Mesenchymal stem cell (in vitro differentiated cells and primary cell): ENCODE data around the gene ARMC2.
A peak's percentile ranks its signal among the peaks of the same experiment; 100 is the strongest.

Source experiments
- DNase-seq: peaks from one replicate; pipeline ENCODE4 v3.0.0-alpha.2; 2013
- H2AFZ ChIP-seq: one replicate; pipeline ENCODE4 v1.6.1; 2013; ENCODE audit warnings: low read depth, mild to moderate bottlenecking, control low read depth, inconsistent platforms, low read length, moderate library complexity
- H2AK5ac ChIP-seq: 2 replicates; pipeline ENCODE4 v1.6.1; 2013; ENCODE audit warnings: low read length, moderate library complexity, mild to moderate bottlenecking, inconsistent platforms; ENCODE audit not compliant: severe bottlenecking
- H2BK120ac ChIP-seq: one replicate; pipeline ENCODE4 v1.6.1; 2013; ENCODE audit warnings: low read depth, mild to moderate bottlenecking, inconsistent platforms, low read length, moderate library complexity
- H2BK12ac ChIP-seq, 2 experiments: one replicate each; pipeline ENCODE4 v1.6.1; 2013; ENCODE audit warnings: inconsistent platforms in 2 of 2, low read length in 2 of 2, mild to moderate bottlenecking in 2 of 2, moderate library complexity in 2 of 2, control low read depth in 1 of 2
- H2BK15ac ChIP-seq: one replicate; pipeline ENCODE4 v1.6.1; 2013; ENCODE audit warnings: mild to moderate bottlenecking, low read depth, inconsistent platforms; ENCODE audit not compliant: poor library complexity, severe bottlenecking
- H2BK5ac ChIP-seq: 2 replicates; pipeline ENCODE4 v1.6.1; 2013; ENCODE audit warnings: low read depth, mild to moderate bottlenecking, low read length, control low read depth, inconsistent platforms; ENCODE audit not compliant: poor library complexity, severe bottlenecking
- H3K14ac ChIP-seq, 2 experiments: one replicate each; pipeline ENCODE4 v1.6.1; 2013; ENCODE audit warnings: inconsistent platforms in 2 of 2, low read length in 2 of 2, control low read depth in 1 of 2, mild to moderate bottlenecking in 1 of 2, moderate library complexity in 1 of 2
- H3K18ac ChIP-seq, 2 experiments: one replicate each; pipeline ENCODE4 v1.6.1; 2013; ENCODE audit warnings: inconsistent platforms in 2 of 2, low read length in 2 of 2, control low read depth in 1 of 2, low read depth in 1 of 2, mild to moderate bottlenecking in 1 of 2
- H3K23ac ChIP-seq, 2 experiments: one replicate each; pipeline ENCODE4 v1.6.1; 2013; ENCODE audit warnings: inconsistent platforms in 2 of 2, low read length in 2 of 2, mild to moderate bottlenecking in 2 of 2, moderate library complexity in 2 of 2, control low read depth in 1 of 2
- H3K27ac ChIP-seq: 2 replicates; pipeline ENCODE4 v1.5.1; 2013; ENCODE audit warnings: mild to moderate bottlenecking, moderate library complexity, low read length, control low read depth, inconsistent platforms; ENCODE audit not compliant: poor library complexity, severe bottlenecking
- H3K27me3 ChIP-seq, 2 experiments: 2 replicates each; pipeline versions ENCODE4 v1.6.1 to v1.7.0; 2013; ENCODE audit warnings: low read length in 2 of 2, mild to moderate bottlenecking in 2 of 2, moderate library complexity in 2 of 2, control low read depth in 1 of 2, inconsistent platforms in 1 of 2; ENCODE audit not compliant: control insufficient read depth in 1 of 2, insufficient read depth in 1 of 2
- H3K36me3 ChIP-seq, 2 experiments: 2 replicates each; pipeline versions ENCODE4 v1.6.1 to v1.7.0; 2013; ENCODE audit warnings: low read length in 2 of 2, control low read depth in 1 of 2, inconsistent platforms in 1 of 2, low read depth in 1 of 2, mild to moderate bottlenecking in 1 of 2; ENCODE audit not compliant: insufficient read depth in 2 of 2, control insufficient read depth in 1 of 2
- H3K4ac ChIP-seq, 2 experiments: one replicate each; pipeline ENCODE4 v1.6.1; 2013; ENCODE audit warnings: inconsistent platforms in 2 of 2, low read length in 2 of 2, mild to moderate bottlenecking in 2 of 2, moderate library complexity in 2 of 2, control low read depth in 1 of 2, low read depth in 1 of 2
- H3K4me1 ChIP-seq: 2 replicates; pipeline ENCODE4 v1.6.1; 2013; ENCODE audit warnings: low read depth, low read length, control low read depth; ENCODE audit not compliant: control insufficient read depth, insufficient read depth
- H3K4me2 ChIP-seq: 2 replicates; pipeline ENCODE4 v1.6.1; 2013; ENCODE audit warnings: low read length, mild to moderate bottlenecking, inconsistent platforms; ENCODE audit not compliant: poor library complexity, severe bottlenecking
- H3K4me3 ChIP-seq, 2 experiments: 2 replicates each; pipeline versions ENCODE4 v1.5.1 to v1.7.0; 2013; ENCODE audit warnings: low read length in 2 of 2, mild to moderate bottlenecking in 2 of 2, control low read depth in 1 of 2, low read depth in 1 of 2; ENCODE audit not compliant: insufficient read depth in 1 of 2
- H3K79me1 ChIP-seq: replicated peaks from 2 replicates; pipeline ENCODE4 v1.6.1; 2013; ENCODE audit warnings: mild to moderate bottlenecking, control low read depth, low read length, inconsistent platforms; ENCODE audit not compliant: poor library complexity, severe bottlenecking
- H3K9ac ChIP-seq: 2 replicates; pipeline ENCODE4 v1.7.0; 2013; ENCODE audit warnings: mild to moderate bottlenecking, low read length, moderate library complexity
- H3K9me3 ChIP-seq: 2 replicates; pipeline ENCODE4 v1.7.0; 2013; ENCODE audit warnings: mild to moderate bottlenecking, low read length; ENCODE audit not compliant: control insufficient read depth
- H4K8ac ChIP-seq: one replicate; pipeline ENCODE4 v1.6.1; 2013; ENCODE audit warnings: inconsistent platforms, mild to moderate bottlenecking, low read length, moderate library complexity
- H4K91ac ChIP-seq: one replicate; pipeline ENCODE4 v1.6.1; 2013; ENCODE audit warnings: mild to moderate bottlenecking, low read length, inconsistent platforms
- WGBS: methylation state at CpG from one replicate; pipeline ENCODE4 v1.1.7; 2013; ENCODE audit warnings: mixed read lengths; 5-methylcytosine and 5-hydroxymethylcytosine counted together

Gene ARMC2

GRCh38 chr6:108953681-108954080, 105.5 kb downstream of the ARMC2 start:
- Histone ChIP-seq H3K27ac (no peak overlapping the region), H3K27me3 (no peaks in the 10 kb centered on the region), H3K4ac (no peak overlapping the region), H2BK12ac (no peak overlapping the region), H3K79me1 (no peaks in the 10 kb centered on the region), H3K9ac (peak overlapping the region; percentile 71), H2BK5ac (no peak overlapping the region), H2BK15ac (no peak overlapping the region), H2BK120ac (no peak overlapping the region), H3K4me2 (no peak overlapping the region), H3K14ac (no peak overlapping the region), H2AK5ac (no peak overlapping the region), H3K18ac (no peak overlapping the region), H3K4me3 (no peak overlapping the region), H3K4me1 (peaks cover 2% of the 10 kb centered on the region), H3K23ac (no peak overlapping the region), H3K9me3 (no peaks in the 10 kb centered on the region), H4K8ac (no peak overlapping the region), H4K91ac (no peak overlapping the region), H3K36me3 (peaks cover 0 to 3% of the 10 kb centered on the region in 2 experiments), H2AFZ (no peak overlapping the region)
- no peak for DNase-seq

GRCh38 chr6:108955329-108955949, 107.2 kb downstream of the ARMC2 start:
- Histone ChIP-seq H3K23ac (no peak overlapping the region), H2BK15ac (no peak overlapping the region), H3K27ac (no peak overlapping the region), H2BK120ac (no peak overlapping the region), H3K14ac (no peak overlapping the region), H2AK5ac (no peak overlapping the region), H3K4me1 (peaks cover 2% of the 10 kb centered on the region), H3K4ac (no peak overlapping the region), H3K79me1 (no peaks in the 10 kb centered on the region), H3K9me3 (no peaks in the 10 kb centered on the region), H3K18ac (no peak overlapping the region), H2BK5ac (no peak overlapping the region), H3K4me2 (no peak overlapping the region), H4K91ac (no peak overlapping the region), H3K27me3 (no peaks in the 10 kb centered on the region), H3K9ac (no peak overlapping the region), H3K36me3 (peaks cover 0 to 3% of the 10 kb centered on the region in 2 experiments), H2AFZ (peak overlapping the region; percentile 32), H2BK12ac (no peak overlapping the region), H4K8ac (no peak overlapping the region), H3K4me3 (no peak overlapping the region)
- 89% methylated on average over 15 of the region's 15 CpGs for WGBS
- no peak for DNase-seq

- Histone ChIP-seq H4K8ac (no peak overlapping the region), H3K9ac (no peak overlapping the region), H3K27ac (no peak overlapping the region), H2BK12ac (no peak overlapping the region), H2AFZ (no peak overlapping the region), H3K79me1 (no peaks in the 10 kb centered on the region), H3K18ac (no peak overlapping the region), H2AK5ac (no peak overlapping the region), H3K4ac (no peak overlapping the region), H3K4me3 (no peak overlapping the region), H2BK15ac (no peak overlapping the region), H3K4me2 (no peak overlapping the region), H3K27me3 (no peaks in the 10 kb centered on the region), H3K4me1 (peaks cover 2% of the 10 kb centered on the region), H2BK120ac (no peak overlapping the region), H3K9me3 (no peaks in the 10 kb centered on the region), H2BK5ac (no peak overlapping the region), H3K36me3 (peaks cover 0 to 3% of the 10 kb centered on the region in 2 experiments), H3K14ac (no peak overlapping the region), H4K91ac (no peak overlapping the region), H3K23ac (no peak overlapping the region)
- DNase-seq = no peak
- 80% methylated on average over 4 of the region's 4 CpGs for WGBS
Measured at GRCh38 chr6:108957221-108957620, 109.0 kb downstream of the ARMC2 start.

- no peak for DNase-seq
- Histone ChIP-seq H2BK15ac (no peak overlapping the region), H3K9me3 (no peaks in the 10 kb centered on the region), H3K23ac (no peak overlapping the region), H3K36me3 (no peaks in the 10 kb centered on the region), H3K4me1 (no peaks in the 10 kb centered on the region), H3K14ac (no peak overlapping the region), H3K18ac (no peak overlapping the region), H3K79me1 (no peaks in the 10 kb centered on the region), H3K4ac (no peak overlapping the region), H2AK5ac (no peak overlapping the region), H4K8ac (no peak overlapping the region), H3K4me2 (no peak overlapping the region), H3K4me3 (no peak overlapping the region), H2BK5ac (no peak overlapping the region), H3K9ac (no peak overlapping the region), H2AFZ (no peak overlapping the region), H3K27ac (no peak overlapping the region), H2BK120ac (no peak overlapping the region), H3K27me3 (no peaks in the 10 kb centered on the region), H2BK12ac (no peak overlapping the region), H4K91ac (no peak overlapping the region)
- 91% methylated on average over 3 of the region's 10 CpGs for WGBS
Measured at GRCh38 chr6:108958900-108959770, 110.9 kb downstream of the ARMC2 start.
